HepG2 (cell line): ENCODE measurements around the gene PLD1. TPM values are rescaled to one million over a fixed set of nuclear protein-coding genes. Genes with fewer than 3 reads are reported as not detected.
A peak's percentile ranks its signal among the peaks of the same experiment; 100 is the strongest.

Experiments used
- DPF2 ChIP-seq: sonication (generic); formaldehyde crosslinking; IDR thresholded peaks from 2 replicates; pipeline ENCODE4 v1.4.0; 2020; ENCODE audit warnings: mild to moderate bottlenecking, low read depth, missing genetic modification reagents, borderline replicate concordance
- EED ChIP-seq: sonication (generic); formaldehyde crosslinking; IDR thresholded peaks from 2 replicates; pipeline ENCODE4 v1.5.0; 2020; ENCODE audit warnings: mild to moderate bottlenecking, missing genetic modification reagents
- ERF ChIP-seq: IDR thresholded peaks from 2 replicates; pipeline ENCODE4 v1.6.1; 2018; ENCODE audit warnings: missing biosample characterization, missing genetic modification reagents
- GTF2F1 ChIP-seq: fragments of 150-350 bp; IDR thresholded peaks from 2 replicates; pipeline ENCODE4 v1.6.1; 2014; ENCODE audit warnings: low read length
- KDM2A ChIP-seq: sonication (generic); formaldehyde crosslinking; IDR thresholded peaks from 2 replicates; pipeline ENCODE4 v1.4.0; 2020; ENCODE audit warnings: low read depth, missing genetic modification reagents, borderline replicate concordance
- KDM6A ChIP-seq: IDR thresholded peaks from 2 replicates; pipeline ENCODE4 v1.6.1; 2016; ENCODE audit warnings: low read depth
- PCBP1 ChIP-seq: fragments of 200-400 bp; formaldehyde crosslinking; IDR thresholded peaks from 2 replicates; pipeline ENCODE4 v1.6.1; 2017; ENCODE audit warnings: mild to moderate bottlenecking, low read depth, low read length, borderline replicate concordance
- PPARG ChIP-seq: conservative IDR thresholded peaks from 2 replicates; pipeline ENCODE4 v1.6.1; 2016; ENCODE audit warnings: missing biosample characterization, missing genetic modification reagents
- RNF2 ChIP-seq: fragments of 450-650 bp; conservative IDR thresholded peaks from 2 replicates; pipeline ENCODE4 v1.6.1; 2016; ENCODE audit warnings: low read depth
- SAP130 ChIP-seq: IDR thresholded peaks from 2 replicates; pipeline ENCODE4 v1.6.1; 2016; ENCODE audit warnings: low read depth
- SIX4 ChIP-seq: sonication (generic); formaldehyde crosslinking; IDR thresholded peaks from 2 replicates; pipeline ENCODE4 v1.4.0; 2020; ENCODE audit warnings: missing genetic modification reagents
- SOX6 ChIP-seq, 2 experiments: fragments of 450-650 bp in 1 of 2; sonication (generic) in 1 of 2; formaldehyde crosslinking in 1 of 2; IDR thresholded peaks; 2 replicates each; pipeline versions ENCODE4 v1.4.0 to v1.6.1; 2017 to 2020; ENCODE audit warnings: antibody characterized with exemption in 1 of 2, mild to moderate bottlenecking in 1 of 2, missing genetic modification reagents in 1 of 2
- YY1 ChIP-seq: IDR thresholded peaks from 2 replicates; pipeline ENCODE4 v1.6.1; 2011; ENCODE audit warnings: low read length, low read depth, moderate library complexity, mild to moderate bottlenecking; ENCODE audit not compliant: insufficient read depth, insufficient replicate concordance
- ZFP90 ChIP-seq: sonication (generic); formaldehyde crosslinking; IDR thresholded peaks from 2 replicates; pipeline ENCODE4 v1.8.0; 2022; ENCODE audit warnings: missing genetic modification reagents, mild to moderate bottlenecking, inconsistent platforms, borderline replicate concordance
- ZNF224 ChIP-seq: sonication (generic); formaldehyde crosslinking; IDR thresholded peaks from 2 replicates; pipeline ENCODE4 v1.5.0; 2020; ENCODE audit warnings: mild to moderate bottlenecking, missing genetic modification reagents
- ZNF296 ChIP-seq: sonication (generic); formaldehyde crosslinking; conservative IDR thresholded peaks from 2 replicates; pipeline ENCODE4 v1.5.0; 2020; ENCODE audit warnings: mild to moderate bottlenecking, missing genetic modification reagents
- ZNF451 ChIP-seq: sonication (generic); formaldehyde crosslinking; IDR thresholded peaks from 2 replicates; pipeline ENCODE4 v1.5.0; 2020; ENCODE audit warnings: mild to moderate bottlenecking, missing genetic modification reagents
- ZNF816 ChIP-seq: sonication (generic); formaldehyde crosslinking; IDR thresholded peaks from 2 replicates; pipeline ENCODE4 v1.8.0; 2022; ENCODE audit warnings: missing genetic modification reagents, mild to moderate bottlenecking, borderline replicate concordance
- polyA plus RNA-seq, 8 experiments: library from polyadenylated mRNA; depleted of rRNA in 3 of 8; stranded (reverse) in 7 of 8; unstranded in 1 of 8; fragments of >200 nt; fragmentation: Illumina TruSeq in 4 of 8; extraction: Trizol in 4 of 8; gene quantifications; 2 replicates each; pipeline versions ENCODE4 v1.2.1 to v1.2.3, GENCODE V29; 2011 to 2016; ENCODE audit warnings: low read depth in 4 of 8, missing spikeins in 1 of 8, mixed read lengths in 1 of 8; ENCODE audit not compliant: insufficient read depth in 1 of 8
- total RNA-seq, 5 experiments: library from RNA; depleted of rRNA; stranded (reverse); fragments of >200 nt; fragmentation: Illumina TruSeq; extraction: Trizol; gene quantifications; 2 replicates each; pipeline ENCODE4 v1.2.3, GENCODE V29; 2016; ENCODE audit warnings: low read depth in 1 of 5
- TF ChIP-seq, protein P1 (sequence below): sonication (generic); formaldehyde crosslinking; IDR thresholded peaks from 2 replicates; pipeline ENCODE4 v1.5.0; 2020; ENCODE audit warnings: missing genetic modification reagents
- TF ChIP-seq, protein P2 (sequence below): IDR thresholded peaks from 2 replicates; pipeline ENCODE4 v1.6.1; 2018; ENCODE audit warnings: missing genetic modification reagents, mild to moderate bottlenecking, missing compliant biosample characterization
- TF ChIP-seq, protein P3 (sequence below): sonication (generic); formaldehyde crosslinking; IDR thresholded peaks from 2 replicates; pipeline ENCODE4 v1.5.0; 2020; ENCODE audit warnings: mild to moderate bottlenecking, missing genetic modification reagents
- TF ChIP-seq, protein P4 (sequence below): IDR thresholded peaks from 2 replicates; pipeline ENCODE4 v1.6.1; 2018; ENCODE audit warnings: missing genetic modification reagents
- TF ChIP-seq, protein P5 (sequence below): sonication (generic); formaldehyde crosslinking; IDR thresholded peaks from 2 replicates; pipeline ENCODE4 v1.5.0; 2020; ENCODE audit warnings: missing genetic modification reagents

Gene PLD1
- total and polyA plus RNA-seq, 2 of the 13 experiments (the other 11 are each of a cell fraction or from before 2014, with no cell fraction given) = 27.1 to 59.4 TPM

DNA sequence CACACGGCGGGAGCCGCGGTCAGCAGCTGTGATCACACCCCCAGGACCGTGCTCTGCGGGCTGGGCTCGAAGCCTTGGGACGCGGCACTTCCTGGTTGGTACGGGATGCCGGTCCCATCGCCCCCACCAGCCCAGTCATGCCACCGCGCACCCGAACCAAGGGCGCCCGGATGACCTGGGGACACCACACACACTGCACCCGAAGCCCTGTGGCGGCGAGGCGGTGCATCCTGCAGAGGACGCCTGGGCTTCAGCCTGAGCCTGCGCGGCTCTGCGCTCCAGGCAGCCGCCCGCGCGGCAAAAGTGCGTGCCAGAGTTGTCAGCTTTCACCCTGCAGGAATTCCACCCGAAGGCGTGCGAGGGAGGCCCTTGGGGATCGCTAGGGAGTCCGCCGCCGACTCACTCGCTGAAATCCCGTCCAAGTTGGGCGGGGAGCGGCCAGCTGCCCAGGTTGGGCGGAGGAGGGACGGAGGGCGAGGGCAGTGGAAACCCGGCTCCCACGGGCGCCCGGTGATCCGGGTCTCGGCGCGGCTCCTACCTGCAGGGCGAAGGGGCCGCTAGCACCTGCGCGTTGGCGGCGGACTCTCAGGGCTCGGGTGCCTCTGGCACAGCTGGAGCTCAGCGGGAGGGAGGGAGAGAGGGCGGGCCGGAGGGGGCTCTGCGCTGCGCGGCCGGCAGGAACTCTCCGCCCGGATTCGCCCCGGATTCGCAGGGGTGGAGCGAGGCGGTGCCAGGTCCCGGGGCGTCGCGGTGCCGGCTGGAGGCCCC, at the start of gene PLD1 (continued):
- TF ChIP-seq SAP130 (CRISPR knock-in tag) (peak; percentile 81), ZNF816 (CRISPR knock-in tag) (0 out of 2 replicates have a peak, but pooled peaks have one; percentile 54), PCBP1 (peak; percentile 83; the same call in 1 of the 2 replicates), EED (CRISPR knock-in tag) (peak; percentile 77; the same call in 1 of the 2 replicates), ERF (CRISPR knock-in tag) (peak; percentile 52), PPARG (CRISPR knock-in tag) (peak; percentile 49; the same call in 1 of the 2 replicates), SOX6 (IDR thresholded peaks at IDR 0.05) (no peak), SOX6 (CRISPR knock-in tag; IDR thresholded peaks at IDR 0.05) (peak; percentile 62), ZNF296 (CRISPR knock-in tag) (0 out of 2 replicates have a peak, but pooled peaks have one; percentile 13), ZNF224 (CRISPR knock-in tag) (no peak; the same call in 1 of the 2 replicates), RNF2 (no peak; the same call in 1 of the 2 replicates), DPF2 (peak; percentile 29; the same call in 1 of the 2 replicates), KDM6A (CRISPR knock-in tag) (no peak), ZNF451 (CRISPR knock-in tag) (no peak; the same call in 1 of the 2 replicates), GTF2F1 (no peak), KDM2A (CRISPR knock-in tag) (peak; percentile 59; the same call in 1 of the 2 replicates), ZFP90 (peak; percentile 58; the same call in 1 of the 2 replicates), YY1 (peak; percentile 67), SIX4 (peak; percentile 39)
- TF ChIP-seq, protein P1, sequence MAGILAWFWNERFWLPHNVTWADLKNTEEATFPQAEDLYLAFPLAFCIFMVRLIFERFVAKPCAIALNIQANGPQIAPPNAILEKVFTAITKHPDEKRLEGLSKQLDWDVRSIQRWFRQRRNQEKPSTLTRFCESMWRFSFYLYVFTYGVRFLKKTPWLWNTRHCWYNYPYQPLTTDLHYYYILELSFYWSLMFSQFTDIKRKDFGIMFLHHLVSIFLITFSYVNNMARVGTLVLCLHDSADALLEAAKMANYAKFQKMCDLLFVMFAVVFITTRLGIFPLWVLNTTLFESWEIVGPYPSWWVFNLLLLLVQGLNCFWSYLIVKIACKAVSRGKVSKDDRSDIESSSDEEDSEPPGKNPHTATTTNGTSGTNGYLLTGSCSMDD = no peak
- TF ChIP-seq, protein P2, sequence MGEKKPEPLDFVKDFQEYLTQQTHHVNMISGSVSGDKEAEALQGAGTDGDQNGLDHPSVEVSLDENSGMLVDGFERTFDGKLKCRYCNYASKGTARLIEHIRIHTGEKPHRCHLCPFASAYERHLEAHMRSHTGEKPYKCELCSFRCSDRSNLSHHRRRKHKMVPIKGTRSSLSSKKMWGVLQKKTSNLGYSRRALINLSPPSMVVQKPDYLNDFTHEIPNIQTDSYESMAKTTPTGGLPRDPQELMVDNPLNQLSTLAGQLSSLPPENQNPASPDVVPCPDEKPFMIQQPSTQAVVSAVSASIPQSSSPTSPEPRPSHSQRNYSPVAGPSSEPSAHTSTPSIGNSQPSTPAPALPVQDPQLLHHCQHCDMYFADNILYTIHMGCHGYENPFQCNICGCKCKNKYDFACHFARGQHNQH (CRISPR knock-in tag) = peak; percentile 45
- TF ChIP-seq, protein P3, sequence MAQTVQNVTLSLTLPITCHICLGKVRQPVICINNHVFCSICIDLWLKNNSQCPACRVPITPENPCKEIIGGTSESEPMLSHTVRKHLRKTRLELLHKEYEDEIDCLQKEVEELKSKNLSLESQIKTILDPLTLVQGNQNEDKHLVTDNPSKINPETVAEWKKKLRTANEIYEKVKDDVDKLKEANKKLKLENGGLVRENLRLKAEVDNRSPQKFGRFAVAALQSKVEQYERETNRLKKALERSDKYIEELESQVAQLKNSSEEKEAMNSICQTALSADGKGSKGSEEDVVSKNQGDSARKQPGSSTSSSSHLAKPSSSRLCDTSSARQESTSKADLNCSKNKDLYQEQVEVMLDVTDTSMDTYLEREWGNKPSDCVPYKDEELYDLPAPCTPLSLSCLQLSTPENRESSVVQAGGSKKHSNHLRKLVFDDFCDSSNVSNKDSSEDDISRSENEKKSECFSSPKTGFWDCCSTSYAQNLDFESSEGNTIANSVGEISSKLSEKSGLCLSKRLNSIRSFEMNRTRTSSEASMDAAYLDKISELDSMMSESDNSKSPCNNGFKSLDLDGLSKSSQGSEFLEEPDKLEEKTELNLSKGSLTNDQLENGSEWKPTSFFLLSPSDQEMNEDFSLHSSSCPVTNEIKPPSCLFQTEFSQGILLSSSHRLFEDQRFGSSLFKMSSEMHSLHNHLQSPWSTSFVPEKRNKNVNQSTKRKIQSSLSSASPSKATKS (CRISPR knock-in tag) = peak; percentile 80; the same call in 1 of the 2 replicates
- TF ChIP-seq, protein P4, sequence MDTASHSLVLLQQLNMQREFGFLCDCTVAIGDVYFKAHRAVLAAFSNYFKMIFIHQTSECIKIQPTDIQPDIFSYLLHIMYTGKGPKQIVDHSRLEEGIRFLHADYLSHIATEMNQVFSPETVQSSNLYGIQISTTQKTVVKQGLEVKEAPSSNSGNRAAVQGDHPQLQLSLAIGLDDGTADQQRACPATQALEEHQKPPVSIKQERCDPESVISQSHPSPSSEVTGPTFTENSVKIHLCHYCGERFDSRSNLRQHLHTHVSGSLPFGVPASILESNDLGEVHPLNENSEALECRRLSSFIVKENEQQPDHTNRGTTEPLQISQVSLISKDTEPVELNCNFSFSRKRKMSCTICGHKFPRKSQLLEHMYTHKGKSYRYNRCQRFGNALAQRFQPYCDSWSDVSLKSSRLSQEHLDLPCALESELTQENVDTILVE (CRISPR knock-in tag) = no peak
- TF ChIP-seq, protein P5, sequence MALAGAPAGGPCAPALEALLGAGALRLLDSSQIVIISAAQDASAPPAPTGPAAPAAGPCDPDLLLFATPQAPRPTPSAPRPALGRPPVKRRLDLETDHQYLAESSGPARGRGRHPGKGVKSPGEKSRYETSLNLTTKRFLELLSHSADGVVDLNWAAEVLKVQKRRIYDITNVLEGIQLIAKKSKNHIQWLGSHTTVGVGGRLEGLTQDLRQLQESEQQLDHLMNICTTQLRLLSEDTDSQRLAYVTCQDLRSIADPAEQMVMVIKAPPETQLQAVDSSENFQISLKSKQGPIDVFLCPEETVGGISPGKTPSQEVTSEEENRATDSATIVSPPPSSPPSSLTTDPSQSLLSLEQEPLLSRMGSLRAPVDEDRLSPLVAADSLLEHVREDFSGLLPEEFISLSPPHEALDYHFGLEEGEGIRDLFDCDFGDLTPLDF (CRISPR knock-in tag) = peak; percentile 26; the same call in 1 of the 2 replicates
